H1 (cell line): ENCODE measurements around the gene TNFRSF18. TPM values are rescaled to one million over a fixed set of nuclear protein-coding genes. Genes with fewer than 3 reads are reported as not detected.

ENCODE experiments used
- RAD21 ChIP-seq, 2 experiments: IDR thresholded peaks in 1 of 2; conservative IDR thresholded peaks in 1 of 2; 2 replicates each; pipeline ENCODE4 v1.6.1; 2011; ENCODE audit warnings: low read depth in 2 of 2, low read length in 2 of 2, improper control_type of control experiment in 1 of 2, inconsistent platforms in 1 of 2, mild to moderate bottlenecking in 1 of 2, moderate library complexity in 1 of 2
- polyA plus RNA-seq, 7 experiments: library from polyadenylated mRNA; depleted of rRNA in 3 of 7; stranded (reverse) in 5 of 7; unstranded in 2 of 7; fragments of >200 nt in 5 of 7; fragments of 200-250 nt in 2 of 7; gene quantifications; 1 replicate in 5 of 7; 2 replicates in 1 of 7; 4 replicates in 1 of 7; pipeline versions ENCODE4 v1.2.1 to v1.2.3, GENCODE V29; 2011 to 2013; ENCODE audit warnings: missing spikeins in 2 of 7, mixed read lengths in 2 of 7
- total RNA-seq: library from RNA; stranded (reverse); fragmentation: NEBNext Ultra II Directional; extraction: Animal tissue kit (Norgen Biotek cat#: 25700); gene quantifications from 2 replicates; pipeline ENCODE4 v1.2.1, GENCODE V29; 2021

TNFRSF18 gene
- total and polyA plus RNA-seq, 2 of the 8 experiments (the other 6 are each of a cell fraction or from before 2014, with no cell fraction given) = 1.5 to 2.5 TPM

- peak in 1 of 2 experiments; percentile 36; a peak in 1 of 4 replicates for TF ChIP-seq RAD21 (IDR thresholded peaks at IDR 0.05 in 1 of 2, conservative IDR thresholded peaks at IDR 0.05 in 1 of 2; ENCODE audit: low read depth in 2 of 2, low read length in 2 of 2)
These were observed 520 bp downstream of the TNFRSF18 start (continued) for GRCh38 chr1:1205769-1206375.
